ENCODE measurements around the gene TBX5.

TBX5 gene

DNA sequence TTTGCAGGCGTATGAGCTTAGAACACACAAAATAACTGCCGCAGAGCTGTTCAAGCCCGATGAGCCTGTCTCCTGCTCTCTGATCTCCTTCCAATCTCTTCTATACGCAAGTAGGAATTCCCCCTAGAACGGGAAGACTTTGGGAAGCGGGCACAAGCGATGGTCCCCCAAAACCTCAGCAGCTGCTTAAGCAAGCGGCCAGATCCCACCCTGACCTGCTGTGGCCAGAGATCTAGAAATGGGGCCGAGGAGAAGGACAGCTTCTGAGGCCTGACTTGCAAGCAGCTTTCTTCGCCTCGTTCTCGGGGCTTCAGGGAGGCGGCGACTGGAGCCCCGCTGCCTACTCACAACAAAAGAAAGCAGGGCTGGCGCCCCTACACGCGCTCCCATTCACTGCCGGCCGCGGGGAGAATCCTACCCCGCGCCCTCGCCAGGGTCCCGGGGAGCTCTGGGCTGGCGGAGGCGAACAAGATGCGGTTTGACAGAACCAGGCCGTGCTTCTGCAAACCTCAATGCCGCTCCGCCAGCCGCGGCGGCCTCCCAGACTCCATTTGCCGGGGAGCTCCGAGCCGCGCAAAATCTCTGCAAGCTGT is 922 bp downstream of the TBX5 start:
- no peak for DNase-seq

GRCh38 chr12:114404083-114404925 is 1.6 kb downstream of the TBX5 start:
- DNase-seq: no peak

DNA sequence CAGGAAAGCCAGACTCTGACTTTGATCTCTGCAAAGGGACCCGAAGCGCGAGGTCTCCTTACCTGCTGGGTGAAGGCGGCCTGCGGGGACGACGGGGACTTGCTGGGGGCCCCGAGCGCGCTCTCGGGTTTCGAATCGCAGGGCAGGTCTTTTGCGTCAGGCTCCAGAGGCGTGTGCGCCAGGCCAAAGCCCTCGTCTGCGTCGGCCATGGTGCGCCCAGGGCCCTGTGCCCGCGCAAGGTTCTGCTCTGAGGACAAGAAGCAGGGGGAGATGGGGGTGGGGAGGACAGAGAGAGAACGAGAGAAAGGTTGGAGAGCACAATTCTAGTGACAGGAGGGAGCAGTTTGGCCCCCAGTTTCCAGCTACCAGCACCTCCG is 2.3 kb downstream of the TBX5 start:
- DNase-seq: no peak

- DNase-seq: no peak
Measured at GRCh38 chr12:114403011-114403689, 2.8 kb downstream of the TBX5 start.

- no peak for DNase-seq
Measured at GRCh38 chr12:114402084-114402717, 3.7 kb downstream of the TBX5 start.

GRCh38 chr12:114401328-114402083 is 4.4 kb downstream of the TBX5 start:
- DNase-seq: no peak

DNA sequence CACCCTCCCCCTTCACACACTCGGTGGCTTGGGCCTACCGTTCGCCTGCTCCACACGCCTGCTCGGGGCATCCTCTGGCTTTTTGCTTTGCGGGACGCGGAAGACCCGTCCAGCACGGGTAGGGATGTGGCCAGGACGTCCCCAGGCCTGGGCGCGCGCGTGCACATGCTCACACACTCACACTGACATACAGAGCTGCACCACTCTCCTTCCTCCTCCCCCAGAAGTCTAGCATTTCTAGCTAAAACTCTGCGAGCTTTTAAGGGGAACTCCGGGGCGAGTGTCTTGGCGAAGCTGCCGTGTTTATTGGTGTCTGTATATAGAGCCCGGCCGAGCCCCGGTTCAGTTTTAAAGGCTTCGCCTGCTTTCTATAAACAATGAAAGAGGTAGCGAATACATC is 5.0 kb downstream of the TBX5 start:
- DNase-seq: no peak

DNA sequence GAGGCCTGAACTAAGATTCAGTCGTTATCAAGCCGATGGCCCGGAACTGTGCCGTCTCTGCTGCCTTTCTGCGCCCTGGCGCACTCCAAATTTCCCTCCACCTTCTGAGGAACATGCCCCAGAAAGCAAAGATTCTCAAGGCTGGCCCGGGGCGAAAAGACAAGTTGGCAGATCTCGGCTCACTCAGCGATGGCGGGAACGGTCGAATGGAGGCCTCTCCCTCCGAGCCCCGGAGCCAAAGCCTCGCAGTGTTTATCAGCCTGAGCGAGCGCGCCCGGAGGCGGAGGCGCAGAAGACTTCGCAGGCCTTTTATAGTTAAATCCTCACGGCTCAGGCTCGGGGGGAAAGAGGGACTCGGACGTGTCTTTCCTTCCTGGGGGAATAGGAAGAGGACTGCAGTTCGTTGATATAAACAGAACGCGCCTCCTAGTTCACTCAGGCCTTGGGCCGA is 5.6 kb downstream of the TBX5 start:
- no peak for DNase-seq

DNA sequence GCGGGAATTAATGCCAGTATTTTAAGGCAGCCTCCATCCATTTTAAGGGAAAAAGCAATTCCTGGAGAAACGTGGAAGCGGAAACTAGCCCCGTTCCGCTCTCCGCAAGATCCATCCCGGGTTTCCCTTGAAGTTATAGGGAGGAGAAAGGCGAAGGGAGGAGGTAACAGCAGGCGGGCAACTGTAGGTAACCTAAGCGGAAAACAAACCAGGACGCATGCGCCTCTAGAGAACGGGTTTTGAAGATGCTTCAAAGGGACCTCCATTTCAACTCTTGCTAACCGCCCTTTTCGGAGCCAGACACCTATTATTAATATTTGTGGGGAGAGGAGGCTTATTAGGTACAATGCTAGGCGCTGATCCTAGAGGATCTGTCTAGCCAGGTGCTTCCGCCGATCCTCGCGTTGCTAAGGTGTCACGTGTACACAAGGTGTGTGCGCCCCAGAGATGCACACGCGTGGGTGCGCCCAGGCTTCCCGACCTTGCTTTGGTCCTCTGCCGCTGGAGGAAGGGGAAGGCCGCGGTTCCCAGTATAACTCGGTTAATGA is 6.2 kb downstream of the TBX5 start:
- no peak for DNase-seq

DNA sequence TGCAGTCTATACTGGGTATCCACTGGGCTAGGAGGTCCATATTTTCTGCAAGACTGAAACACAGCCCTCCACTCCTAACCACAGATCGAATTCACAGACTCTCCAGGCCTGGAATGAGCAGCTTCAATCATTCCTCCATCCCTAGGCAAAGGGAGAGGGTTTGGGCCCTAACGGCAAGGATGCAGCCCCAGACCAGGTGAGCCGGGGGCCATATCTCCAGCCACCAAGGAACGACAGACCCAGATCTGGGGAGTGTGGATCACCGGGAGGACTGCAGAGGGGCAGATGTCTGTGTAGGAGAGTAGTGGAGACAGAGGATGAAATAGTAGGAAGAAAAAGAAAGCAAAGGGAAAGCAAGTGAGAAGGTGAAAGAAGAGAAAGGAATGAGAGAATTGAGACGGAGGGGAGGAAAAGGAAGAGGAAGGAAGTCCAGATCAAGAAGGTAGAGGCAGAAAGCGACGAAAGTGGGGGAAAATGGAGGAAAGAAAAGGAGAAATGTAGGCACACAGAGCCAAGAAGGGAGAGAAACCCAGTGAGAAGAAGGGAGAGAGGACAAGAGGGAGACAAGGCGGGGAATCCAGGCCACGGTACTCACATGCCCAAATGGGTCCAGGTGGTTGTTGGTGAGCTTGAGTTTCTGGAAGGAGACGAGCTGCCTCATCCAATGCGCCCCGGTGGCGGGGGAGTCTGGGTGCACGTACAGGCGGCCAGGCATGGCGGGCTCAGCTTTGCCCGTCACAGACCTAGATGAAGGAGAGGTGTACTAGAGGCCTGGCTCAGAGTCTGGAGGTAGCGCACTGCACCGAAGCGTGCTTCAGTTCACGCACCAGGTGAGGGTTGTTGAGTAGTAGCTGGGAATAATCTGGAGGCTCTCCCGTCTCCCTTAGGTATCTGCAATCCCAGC is 7.7 kb downstream of the TBX5 start:
- DNase-seq: no peak

- DNase-seq: no peak
Measured at GRCh38 chr12:114396869-114397719, 8.8 kb downstream of the TBX5 start.

DNA sequence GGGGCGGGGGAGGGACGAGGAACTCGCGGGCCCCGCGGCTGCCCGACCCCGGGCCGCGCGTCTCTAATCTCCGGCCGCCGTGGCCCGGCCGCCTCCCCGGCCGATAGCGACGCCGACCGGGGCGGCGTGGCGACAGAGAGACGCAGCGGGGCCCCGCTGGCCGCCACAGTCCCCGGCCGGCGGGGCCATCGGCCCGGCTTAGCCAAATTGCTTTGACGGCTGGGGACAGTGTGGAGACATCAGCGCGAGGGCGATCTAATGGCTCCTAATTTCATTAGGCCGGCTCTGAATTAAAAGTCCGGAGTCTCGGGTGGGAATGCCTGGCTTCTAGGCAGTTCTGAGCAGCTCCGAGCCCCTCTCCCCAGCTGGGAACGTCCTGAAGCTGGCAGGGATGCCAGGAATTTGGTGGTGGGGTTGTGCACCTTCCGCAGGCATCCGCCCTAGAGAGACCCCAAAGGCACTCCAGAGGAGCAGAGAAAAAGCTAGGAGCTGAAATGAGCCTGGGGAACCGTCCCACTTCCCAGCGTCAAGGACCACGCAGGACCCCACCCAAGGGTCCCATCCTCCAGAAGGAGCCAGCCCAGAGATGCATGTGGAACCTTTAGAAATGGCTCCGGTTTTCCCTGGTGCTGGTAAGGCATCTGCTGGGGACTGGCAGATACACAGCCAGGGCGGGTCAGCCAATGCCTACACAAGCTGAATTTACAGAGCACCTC is 9.6 kb downstream of the TBX5 start:
- no peak for DNase-seq

DNA sequence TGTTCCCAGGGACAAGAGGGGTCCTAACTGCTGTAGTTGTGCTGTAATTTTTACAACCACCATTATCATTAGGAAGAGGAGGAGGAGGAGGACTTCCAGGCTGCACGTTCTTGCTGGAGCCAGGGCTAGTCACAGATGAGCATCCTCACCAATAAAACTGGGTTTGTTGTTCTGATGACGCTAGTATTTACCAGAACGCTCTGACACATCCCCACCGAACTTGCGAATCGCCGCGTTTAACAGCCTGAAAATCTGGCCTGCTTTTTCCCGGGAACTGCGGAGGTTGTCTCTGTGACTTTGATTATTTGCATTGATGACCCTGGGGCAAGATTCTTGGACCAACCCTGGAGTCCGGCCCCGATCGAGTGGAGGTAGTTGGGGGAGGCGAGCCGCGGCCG is 10.2 kb downstream of the TBX5 start:
- no peak for DNase-seq

GRCh38 chr12:114395233-114395632 is 10.7 kb downstream of the TBX5 start:
- no peak for DNase-seq

DNA sequence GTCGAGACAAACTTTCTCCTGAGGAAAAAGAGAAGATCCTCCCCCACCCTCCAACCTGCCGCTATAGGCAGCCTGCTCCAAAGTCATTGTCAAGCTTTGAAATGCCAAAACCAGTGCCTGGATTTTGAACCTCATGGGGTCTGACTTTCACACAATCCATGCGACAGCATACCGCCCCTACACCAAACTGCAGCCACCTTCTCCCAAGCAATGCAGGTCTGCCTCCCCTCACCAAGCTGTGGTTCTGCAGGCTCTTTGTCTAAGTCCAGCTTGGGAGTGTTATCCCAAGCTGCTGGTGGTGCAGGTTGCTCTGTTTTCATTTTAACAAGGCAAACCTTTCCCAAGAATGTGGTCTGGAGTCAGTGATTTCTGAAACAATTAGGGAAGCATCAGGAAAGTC is 12.4 kb downstream of the TBX5 start:
- no peak for DNase-seq

- no peak for DNase-seq
Measured at GRCh38 chr12:114392909-114393308, 13.0 kb downstream of the TBX5 start.

DNA sequence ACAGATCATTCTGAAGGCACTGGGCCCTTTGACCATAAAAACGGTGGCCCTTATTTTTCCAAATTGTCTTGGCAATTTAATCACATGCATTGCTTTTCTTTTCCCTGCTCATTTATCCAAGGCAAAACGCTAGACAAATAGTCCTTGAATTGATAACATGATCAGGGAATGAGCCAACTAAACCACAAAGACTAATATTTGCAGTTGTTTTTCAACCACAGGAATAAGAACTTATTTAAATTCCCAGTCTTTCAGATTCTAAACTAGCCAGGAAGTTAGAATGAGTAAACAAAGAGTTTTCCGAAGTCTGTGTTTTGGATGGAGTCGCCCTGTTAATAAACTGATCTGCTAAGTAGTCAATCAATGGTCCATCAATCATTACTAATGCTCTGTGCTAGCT is 14.9 kb downstream of the TBX5 start:
- DNase-seq: no peak

- no peak for DNase-seq
Measured at GRCh38 chr12:114384739-114385138, 21.2 kb downstream of the TBX5 start.

DNA sequence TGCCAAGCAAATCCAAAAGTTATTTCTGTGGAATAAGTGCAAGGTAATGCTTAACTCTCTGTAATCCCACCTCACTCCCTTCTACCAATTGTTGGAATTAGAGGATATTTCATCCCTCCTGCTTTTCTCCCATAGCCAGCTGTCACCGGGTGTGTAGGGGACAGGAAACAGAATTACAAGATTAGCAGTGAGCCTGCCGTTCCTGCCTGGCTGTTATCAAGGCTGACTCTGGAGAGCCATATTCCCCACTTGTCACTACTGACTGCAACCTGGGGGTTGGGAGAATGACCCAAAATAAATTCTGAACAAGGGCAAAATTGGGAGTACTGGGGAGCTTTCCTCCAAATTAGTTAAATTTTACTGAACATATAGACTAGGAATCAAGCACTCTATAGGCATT is 24.8 kb downstream of the TBX5 start:
- no peak for DNase-seq

DNA sequence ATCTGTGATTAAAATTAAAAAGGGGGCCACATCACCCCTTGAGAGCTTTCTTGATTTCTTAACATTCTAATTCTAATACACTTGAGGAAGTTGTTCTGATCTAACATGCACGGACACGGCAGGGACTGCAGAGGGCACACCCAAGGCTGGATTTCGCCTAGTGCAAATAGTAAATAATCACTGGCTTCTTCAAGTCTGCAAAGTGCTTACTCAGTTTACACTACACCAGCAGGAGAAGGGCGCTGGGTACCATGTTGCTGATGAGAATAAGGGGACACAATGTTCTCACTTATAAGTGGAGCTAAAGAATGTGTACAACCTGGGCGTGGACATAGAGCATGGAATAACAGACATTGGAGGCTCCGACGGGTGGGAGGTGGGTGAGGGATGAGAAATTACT is 34.2 kb downstream of the TBX5 start:
- DNase-seq: no peak
